Mesendoderm (in vitro differentiated cells): Measurements from ENCODE around the gene KHNYN.
A peak's percentile ranks its signal among the peaks of the same experiment; 100 is the strongest.
"Not testable (repeated sequence)": the region's sequence is repeated elsewhere in the genome, so short reads cannot be mapped to it uniquely, and the experiment has no call there.

Source experiments
- DNase-seq: peaks from one replicate; pipeline ENCODE4 v3.0.0; 2013
- H2AK5ac ChIP-seq: 2 replicates; pipeline ENCODE4 v1.6.1; 2013; ENCODE audit warnings: low read length, inconsistent platforms
- H2BK120ac ChIP-seq: 2 replicates; pipeline ENCODE4 v1.6.1; 2013; ENCODE audit warnings: low read depth, mild to moderate bottlenecking, low read length, moderate library complexity, mixed read lengths
- H2BK15ac ChIP-seq: replicated peaks from 2 replicates; pipeline ENCODE4 v1.6.1; 2013; ENCODE audit warnings: low read depth, mild to moderate bottlenecking, moderate library complexity
- H2BK5ac ChIP-seq: 2 replicates; pipeline ENCODE4 v1.6.1; 2013; ENCODE audit warnings: low read length, inconsistent platforms
- H3K18ac ChIP-seq: 2 replicates; pipeline ENCODE4 v1.6.1; 2013; ENCODE audit warnings: mild to moderate bottlenecking, low read length, mixed read lengths
- H3K23ac ChIP-seq: one replicate; pipeline ENCODE4 v1.6.1; 2013; ENCODE audit warnings: low read length
- H3K27ac ChIP-seq: 2 replicates; pipeline ENCODE4 v1.5.1; 2013; ENCODE audit warnings: low read depth, mild to moderate bottlenecking, inconsistent platforms, low read length, moderate library complexity
- H3K27me3 ChIP-seq: 2 replicates; pipeline ENCODE4 v1.6.1; 2013; ENCODE audit warnings: low read length, control low read depth, mild to moderate bottlenecking, inconsistent platforms; ENCODE audit not compliant: insufficient read depth, poor library complexity
- H3K36me3 ChIP-seq: 2 replicates; pipeline ENCODE4 v1.6.1; 2013; ENCODE audit warnings: low read length, inconsistent platforms; ENCODE audit not compliant: control insufficient read depth, insufficient read depth
- H3K4ac ChIP-seq: one replicate; pipeline ENCODE4 v1.6.1; 2013; ENCODE audit warnings: low read depth, mild to moderate bottlenecking, low read length, moderate library complexity
- H3K4me1 ChIP-seq: 2 replicates; pipeline ENCODE4 v1.6.1; 2013; ENCODE audit warnings: low read depth, low read length, inconsistent platforms; ENCODE audit not compliant: control insufficient read depth
- H3K4me2 ChIP-seq: 2 replicates; pipeline ENCODE4 v1.6.1; 2013; ENCODE audit warnings: low read length
- H3K4me3 ChIP-seq: 2 replicates; pipeline ENCODE4 v1.5.1; 2013; ENCODE audit warnings: mild to moderate bottlenecking, low read length
- H3K56ac ChIP-seq: one replicate; pipeline ENCODE4 v1.6.1; 2013; ENCODE audit warnings: low read length
- H3K79me1 ChIP-seq: 2 replicates; pipeline ENCODE4 v1.6.1; 2013; ENCODE audit warnings: low read length, inconsistent platforms
- H3K79me2 ChIP-seq: 2 replicates; pipeline ENCODE4 v1.6.1; 2013; ENCODE audit warnings: mild to moderate bottlenecking, low read length; ENCODE audit not compliant: control insufficient read depth, insufficient read depth
- H3K9ac ChIP-seq: 2 replicates; pipeline ENCODE4 v1.6.1; 2013; ENCODE audit warnings: low read length, inconsistent platforms
- H4K5ac ChIP-seq: one replicate; pipeline ENCODE4 v1.6.1; 2013; ENCODE audit warnings: low read length
- H4K8ac ChIP-seq: one replicate; pipeline ENCODE4 v1.6.1; 2013; ENCODE audit warnings: low read depth, mild to moderate bottlenecking, control low read depth, low read length, moderate library complexity
- WGBS: extraction: QIAGEN DNeasy Blood & Tissue Kit; methylation state at CpG from one replicate; pipeline ENCODE4 v1.1.7; 2013; ENCODE audit warnings: low lambda C conversion rate, missing lambda C conversion rate; ENCODE audit not compliant: insufficient coverage; ENCODE audit errors: extremely low coverage; 5-methylcytosine and 5-hydroxymethylcytosine counted together

The KHNYN gene

DNA sequence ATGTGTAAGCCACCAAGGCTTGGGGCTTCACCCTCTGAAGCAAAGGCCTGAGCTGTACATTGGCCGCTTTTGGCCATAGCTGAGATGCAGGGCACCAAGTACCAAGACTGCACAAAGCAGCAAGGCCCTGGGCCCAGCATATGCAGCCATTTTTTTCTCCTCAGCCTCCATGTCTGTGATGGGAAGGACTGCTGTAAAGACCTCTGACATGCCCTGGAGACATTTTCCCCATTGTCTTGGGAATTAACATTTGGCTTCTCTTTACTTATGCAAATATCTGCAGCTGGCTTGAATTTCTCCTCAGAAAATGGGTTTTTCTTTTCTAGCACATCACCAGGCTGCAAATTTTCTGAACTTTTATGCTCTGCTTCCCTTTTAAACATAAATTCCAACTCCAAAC, 50.2 kb downstream of the KHNYN start:
- DNase-seq: peak; percentile 16
- not testable (repeated sequence) for H3K4ac ChIP-seq, H2BK5ac ChIP-seq

DNA sequence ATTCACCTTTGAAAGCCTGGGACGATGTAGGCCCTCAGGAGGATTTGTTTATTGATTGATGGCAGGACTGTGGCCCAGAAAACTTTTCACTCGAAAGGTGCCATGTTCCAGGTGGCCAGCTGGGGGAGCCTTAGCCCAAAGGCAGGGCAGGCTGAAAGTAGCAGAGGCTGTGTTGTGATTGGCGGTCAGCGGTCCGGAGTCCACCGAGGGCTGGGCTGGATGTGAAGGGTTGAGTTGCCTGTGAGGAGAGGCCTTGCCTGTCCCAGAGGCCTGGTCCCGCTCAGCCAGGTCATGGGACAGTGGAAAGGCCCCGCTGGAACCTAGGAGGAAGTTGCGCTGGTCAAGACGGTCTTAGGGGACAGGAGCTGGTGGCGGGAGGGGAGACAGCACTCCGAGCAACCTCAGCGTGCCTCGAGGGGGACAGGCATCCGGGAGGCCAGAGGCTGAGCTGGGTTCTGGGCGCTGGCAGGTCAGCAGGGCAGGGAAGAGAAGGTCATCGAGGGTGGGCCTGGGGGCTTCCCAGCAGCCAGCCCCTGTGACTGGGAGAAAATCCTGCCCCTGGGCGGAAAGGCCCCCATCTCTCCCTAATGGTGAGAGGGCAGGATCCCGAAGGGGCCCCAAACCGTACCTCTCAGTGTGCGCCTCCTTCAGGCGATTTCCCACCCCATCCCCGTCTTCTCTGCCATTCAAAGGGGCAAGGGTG, 52.0 kb downstream of the KHNYN start:
- no peaks in the 10 kb centered on the region for H3K79me2 ChIP-seq
- H3K79me1 ChIP-seq: no peaks in the 10 kb centered on the region
- H3K27me3 ChIP-seq: no peaks in the 10 kb centered on the region
- no peak overlapping the region for H4K8ac ChIP-seq
- H3K4me2 ChIP-seq: no peak overlapping the region
- no peak overlapping the region for H2BK15ac ChIP-seq
- H2BK120ac ChIP-seq: no peak overlapping the region
- no peaks in the 10 kb centered on the region for H3K4me1 ChIP-seq
- H3K27ac ChIP-seq: no peak overlapping the region
- no peak overlapping the region for H4K5ac ChIP-seq
- peak; percentile 88 for DNase-seq
- H3K9ac ChIP-seq: no peak overlapping the region
- no peaks in the 10 kb centered on the region for H3K36me3 ChIP-seq
- WGBS: no CpG with 5 or more reads among the region's 23 CpGs
- H3K4ac ChIP-seq: no peak overlapping the region
- H3K18ac ChIP-seq: no peak overlapping the region
- H2AK5ac ChIP-seq: no peak overlapping the region
- no peak overlapping the region for H2BK5ac ChIP-seq
- peak overlapping the region; percentile 30 for H3K56ac ChIP-seq
- H3K23ac ChIP-seq: no peak overlapping the region
- no peak overlapping the region for H3K4me3 ChIP-seq

More for the DNA sequence above, 50.2 kb downstream of the KHNYN start:
- not testable (repeated sequence) for H4K5ac ChIP-seq, H3K18ac ChIP-seq, H3K23ac ChIP-seq, H3K79me1 ChIP-seq, H3K4me1 ChIP-seq, H3K27ac ChIP-seq, H2BK120ac ChIP-seq, H3K36me3 ChIP-seq, H3K27me3 ChIP-seq, H3K56ac ChIP-seq, H3K4me3 ChIP-seq, H3K79me2 ChIP-seq, H3K9ac ChIP-seq, H3K4me2 ChIP-seq, H4K8ac ChIP-seq, H2AK5ac ChIP-seq, H2BK15ac ChIP-seq
- no CpG with 5 or more reads among the region's 1 CpG for WGBS

DNA sequence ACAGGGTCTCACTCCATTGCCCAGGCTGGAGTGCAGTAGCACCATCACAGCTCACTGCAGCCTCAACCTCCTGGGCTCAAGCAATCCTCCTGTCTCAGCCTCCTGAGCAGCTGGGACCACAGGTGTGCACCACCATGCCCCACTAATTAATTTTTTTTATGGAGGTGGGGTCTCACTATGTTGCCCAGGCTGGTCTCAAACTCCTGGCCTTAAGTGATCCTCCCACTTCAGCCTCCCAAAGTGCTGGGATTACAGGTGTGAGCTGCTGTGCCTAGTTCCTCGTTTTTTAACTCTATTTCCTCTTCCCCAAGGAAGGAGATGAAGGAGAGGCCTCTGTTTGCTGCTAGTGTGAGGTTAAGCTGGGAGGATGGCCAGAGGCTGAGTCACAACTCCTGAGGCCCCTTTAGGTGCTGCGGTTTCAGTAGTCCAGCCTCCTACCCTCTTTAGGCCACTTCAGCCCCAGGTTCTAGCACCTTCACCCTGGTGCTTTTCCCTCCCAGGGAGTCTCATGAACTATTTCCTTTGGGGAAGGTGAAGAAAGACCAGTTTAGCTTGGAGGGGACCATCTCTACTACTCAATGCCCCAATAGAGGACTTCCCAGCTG, 53.0 kb downstream of the KHNYN start:
- H3K4me1 ChIP-seq, H3K18ac ChIP-seq, H3K4me3 ChIP-seq, H4K5ac ChIP-seq, H3K79me2 ChIP-seq, H2BK5ac ChIP-seq, H3K4me2 ChIP-seq, H3K27me3 ChIP-seq, H2AK5ac ChIP-seq, DNase-seq, H2BK15ac ChIP-seq, H3K79me1 ChIP-seq, H3K23ac ChIP-seq, H3K36me3 ChIP-seq, H4K8ac ChIP-seq, H3K27ac ChIP-seq, H3K56ac ChIP-seq, H3K9ac ChIP-seq, H3K4ac ChIP-seq, H2BK120ac ChIP-seq: not testable (repeated sequence)
- WGBS: no CpG with 5 or more reads among the region's 2 CpGs

DNA sequence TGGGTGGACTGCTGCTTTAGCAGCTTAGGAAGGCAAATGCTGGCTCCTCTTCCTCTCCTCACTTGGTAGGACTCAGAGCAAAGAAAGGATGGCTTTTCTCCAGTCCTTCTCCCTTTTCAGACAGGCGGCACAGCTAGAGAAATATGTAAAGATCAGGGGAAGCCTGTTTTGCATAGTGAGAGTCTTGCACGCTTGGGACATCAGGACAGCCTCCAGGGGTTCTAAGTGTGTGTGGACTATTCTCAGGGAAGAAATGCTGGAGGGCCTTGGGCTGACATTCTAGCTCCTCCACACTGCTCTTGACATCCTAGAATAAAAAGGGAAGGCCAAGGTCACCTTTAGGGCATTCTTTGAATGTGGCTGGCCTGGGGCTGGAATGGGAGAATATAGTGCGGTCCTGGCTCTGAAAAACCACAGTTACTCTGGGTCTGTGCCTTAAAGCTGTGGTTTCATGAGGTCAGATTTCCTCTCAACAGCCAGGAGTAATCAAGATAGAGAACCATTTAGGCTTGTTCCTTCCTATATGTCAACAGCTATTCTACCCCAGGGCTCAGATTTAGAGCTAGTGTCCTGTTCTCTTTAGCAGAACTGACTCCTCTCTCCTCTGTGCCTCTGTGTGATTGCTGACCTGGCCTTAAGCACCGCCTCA, 54.0 kb downstream of the KHNYN start:
- Histone ChIP-seq H4K5ac (no peak overlapping the region), H3K79me1 (no peaks in the 10 kb centered on the region), H2BK5ac (no peak overlapping the region), H3K9ac (no peak overlapping the region), H3K36me3 (no peaks in the 10 kb centered on the region), H3K27me3 (no peaks in the 10 kb centered on the region), H3K79me2 (no peaks in the 10 kb centered on the region), H3K4ac (no peak overlapping the region), H2BK120ac (no peak overlapping the region), H3K23ac (no peak overlapping the region), H4K8ac (no peak overlapping the region), H3K27ac (no peak overlapping the region), H2BK15ac (no peak overlapping the region), H3K4me3 (no peak overlapping the region), H3K56ac (no peak overlapping the region), H3K4me1 (no peaks in the 10 kb centered on the region), H3K4me2 (no peak overlapping the region), H2AK5ac (no peak overlapping the region), H3K18ac (no peak overlapping the region)
- peak; percentile 2 for DNase-seq
- no CpG with 5 or more reads among the region's 4 CpGs for WGBS
